Daoy (cell line): ENCODE results near the gene OGDH. TPM values are rescaled to one million over a fixed set of nuclear protein-coding genes. Genes with fewer than 3 reads are reported as not detected.
"Not testable (repeated sequence)": the region's sequence is repeated elsewhere in the genome, so short reads cannot be mapped to it uniquely, and the experiment has no call there.

Experiments used
- DNase-seq: peaks from one replicate; pipeline ENCODE4 v3.0.0-alpha.2; 2015; ENCODE audit warnings: low read depth
- total RNA-seq: library from RNA; depleted of rRNA; stranded (reverse); fragments of >200 nt; shearing (Covaris generic); gene quantifications from 2 replicates; pipeline ENCODE4 v1.2.3, GENCODE V29; 2014

The OGDH gene
- total RNA-seq, 1 experiment from 2014 or later, result 77.5 TPM

DNA sequence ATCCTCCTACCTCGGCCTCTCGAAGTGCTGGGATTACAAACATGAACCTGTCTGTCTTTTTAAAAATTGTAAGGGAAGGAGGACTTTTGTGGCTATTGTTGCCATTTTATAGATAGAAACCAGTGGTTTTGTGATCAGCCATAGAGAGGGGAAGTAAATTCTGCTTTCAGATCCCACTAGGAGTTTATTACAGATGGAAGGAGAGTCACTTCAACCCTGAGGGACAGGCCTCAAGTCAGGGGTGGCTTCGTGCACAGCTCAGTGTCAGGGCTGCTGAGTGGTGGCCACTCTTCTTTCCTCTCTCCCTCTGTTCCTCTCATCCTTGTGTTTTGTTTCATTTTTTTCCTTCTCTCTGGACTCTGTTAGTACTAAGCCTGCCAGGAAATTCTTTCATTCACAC lies 60.8 kb downstream of the OGDH start:
- no peak for DNase-seq

DNA sequence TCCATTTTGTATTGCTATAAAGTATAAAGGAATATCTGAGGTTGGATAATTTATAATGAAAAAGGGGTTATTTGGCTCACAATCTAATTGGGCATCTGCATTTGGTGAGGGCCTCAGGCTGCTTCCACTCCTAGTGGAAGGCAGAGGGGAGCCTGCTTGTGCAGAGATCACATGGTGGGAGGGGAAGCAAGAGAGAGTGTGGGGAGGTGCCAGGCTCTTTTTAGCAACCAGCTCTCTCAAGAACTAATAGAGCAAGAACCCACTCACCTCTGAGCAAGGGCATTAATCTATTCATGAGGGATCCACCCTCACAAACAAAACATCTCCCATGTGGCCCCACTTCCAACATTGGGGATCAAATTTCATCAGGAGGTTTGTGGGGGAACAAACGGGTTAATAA lies 64.6 kb downstream of the OGDH start:
- DNase-seq, result no peak

DNA sequence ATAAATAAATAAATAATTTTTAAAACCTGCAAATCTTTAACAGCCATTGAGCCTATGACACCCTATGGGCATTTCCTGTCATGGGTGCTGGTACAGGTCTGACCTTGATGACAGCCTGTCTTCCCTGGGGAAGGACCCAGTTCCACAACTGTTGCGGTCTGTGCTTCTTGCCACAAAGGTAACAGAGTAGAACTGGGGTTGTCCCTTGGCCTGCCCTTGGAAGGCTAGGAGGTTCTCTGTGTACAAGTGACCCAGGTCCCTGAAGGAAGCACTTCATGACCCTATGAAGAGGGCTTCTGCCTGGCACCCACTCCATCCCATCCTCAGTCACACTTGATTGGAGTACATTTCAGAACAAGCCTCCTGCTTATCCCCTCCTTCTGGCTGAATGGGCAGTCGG lies 66.9 kb downstream of the OGDH start:
- DNase-seq, result no peak

DNA sequence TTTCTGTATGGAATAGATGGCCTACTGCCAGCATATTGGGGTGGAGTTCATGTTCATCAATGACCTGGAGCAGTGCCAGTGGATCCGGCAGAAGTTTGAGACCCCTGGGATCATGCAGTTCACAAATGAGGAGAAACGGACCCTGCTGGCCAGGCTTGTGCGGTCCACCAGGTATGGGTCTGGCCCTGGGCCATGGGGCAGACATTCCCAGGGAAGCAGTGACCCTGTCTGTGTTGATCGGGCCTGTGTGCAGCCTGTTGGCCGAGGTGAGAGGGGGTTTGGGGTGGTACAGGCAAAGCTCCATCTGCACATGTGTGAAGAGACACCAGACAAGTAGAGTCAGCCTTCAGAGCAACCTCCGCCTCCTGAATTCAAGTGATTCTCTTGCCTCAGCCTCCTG lies 67.3 kb downstream of the OGDH start:
- no peak for DNase-seq

DNA sequence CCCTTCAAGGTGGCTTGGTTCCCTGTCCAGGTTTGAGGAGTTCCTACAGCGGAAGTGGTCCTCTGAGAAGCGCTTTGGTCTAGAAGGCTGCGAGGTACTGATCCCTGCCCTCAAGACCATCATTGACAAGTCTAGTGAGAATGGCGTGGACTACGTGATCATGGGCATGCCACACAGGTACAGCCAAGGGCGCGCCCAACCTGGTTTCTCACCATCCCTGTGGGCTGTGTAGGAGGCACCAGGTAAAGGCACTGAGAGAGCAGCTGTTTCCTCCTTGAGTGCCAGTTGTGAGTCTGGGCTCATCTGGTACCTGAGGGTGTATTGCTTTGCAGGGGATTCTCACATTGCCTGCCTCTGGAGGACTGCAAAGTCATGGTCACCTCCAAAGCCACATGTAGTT lies 68.0 kb downstream of the OGDH start:
- DNase-seq, result no peak

DNA sequence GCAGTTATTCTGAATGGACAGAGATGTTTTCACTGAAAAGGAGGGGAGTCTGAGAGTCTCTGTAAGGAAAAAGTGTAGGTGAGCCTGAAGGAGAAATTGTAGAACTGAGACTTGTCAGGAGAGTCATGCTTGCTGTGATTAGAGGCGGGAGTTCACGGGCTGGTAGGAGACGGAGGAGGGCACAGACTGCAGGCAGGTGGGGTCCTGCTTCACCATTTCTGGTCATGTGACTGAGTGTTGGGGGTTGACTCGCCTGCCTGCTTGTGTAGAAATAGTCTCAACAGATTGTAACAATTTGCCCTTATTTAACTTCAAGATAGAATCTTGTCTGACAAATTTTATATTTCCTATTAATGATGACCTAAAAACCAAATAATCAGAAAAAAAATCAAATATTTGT lies 70.3 kb downstream of the OGDH start:
- no peak for DNase-seq

DNA sequence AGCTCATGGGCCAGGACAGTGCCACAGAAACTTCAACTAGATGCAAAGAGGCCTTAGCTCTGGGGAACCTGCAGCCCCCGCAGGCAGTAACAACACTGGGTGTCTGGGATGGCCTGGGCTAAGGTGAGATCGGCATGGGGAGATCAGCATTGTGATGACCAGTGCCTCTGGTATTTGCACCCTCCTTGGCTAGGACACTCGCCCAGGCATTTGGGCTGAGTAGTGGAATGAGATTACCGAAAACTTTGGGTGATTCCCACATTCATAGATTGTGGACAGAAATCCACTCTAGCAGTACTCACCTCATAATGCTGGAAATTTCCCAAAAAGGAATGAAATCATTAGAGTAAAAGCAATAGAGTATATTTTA lies 71.7 kb downstream of the OGDH start:
- DNase-seq, result no peak

DNA sequence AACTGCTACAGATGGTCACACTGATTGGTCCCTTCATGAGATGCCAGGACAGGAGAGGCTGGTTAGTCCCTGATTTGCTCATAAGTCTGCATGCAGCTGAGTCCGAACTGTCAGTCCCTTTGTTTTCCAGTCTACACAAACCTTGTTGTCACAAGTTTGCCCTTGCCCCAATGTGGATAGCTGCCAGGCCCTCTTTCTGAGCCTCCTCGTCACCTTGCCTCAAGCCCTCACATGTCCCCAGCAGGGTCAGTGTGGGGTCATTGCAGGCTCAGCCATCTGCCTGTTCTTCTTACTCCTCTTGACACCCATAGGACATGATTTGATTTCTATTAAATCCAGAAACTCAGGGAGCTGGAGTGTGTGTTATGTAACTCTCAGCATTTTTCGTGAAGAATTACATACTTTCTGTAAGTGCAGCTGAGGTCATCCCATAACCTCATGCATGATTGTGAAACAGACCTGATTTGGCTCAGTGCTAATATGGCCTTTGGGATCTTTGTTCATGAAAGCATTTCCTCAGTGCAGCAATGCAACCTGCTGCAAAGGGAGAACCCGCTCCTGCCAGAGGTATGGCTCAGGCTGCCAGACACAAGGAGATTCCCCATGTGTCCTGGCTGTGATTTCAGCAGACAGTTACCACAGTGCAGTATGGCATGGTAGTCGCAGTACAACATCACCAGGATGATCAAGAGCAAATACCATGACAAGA lies 72.2 kb downstream of the OGDH start:
- peak; percentile 41 for DNase-seq

DNA sequence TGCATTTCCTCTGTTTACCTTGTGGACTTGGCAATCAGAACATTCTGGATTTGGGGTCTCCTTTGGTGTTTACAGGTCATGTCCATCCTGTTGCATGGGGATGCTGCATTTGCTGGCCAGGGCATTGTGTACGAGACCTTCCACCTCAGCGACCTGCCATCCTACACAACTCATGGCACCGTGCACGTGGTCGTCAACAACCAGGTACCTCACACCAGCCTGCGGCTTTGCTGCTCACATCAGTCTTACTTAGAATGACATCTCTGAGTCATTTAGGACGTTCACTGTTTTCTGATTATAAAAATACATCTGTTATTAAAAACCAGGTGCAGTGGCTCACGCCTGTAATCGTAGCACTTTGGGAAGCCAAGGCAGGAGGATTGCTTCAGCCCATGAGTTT lies 75.2 kb downstream of the OGDH start:
- no peak for DNase-seq

DNA sequence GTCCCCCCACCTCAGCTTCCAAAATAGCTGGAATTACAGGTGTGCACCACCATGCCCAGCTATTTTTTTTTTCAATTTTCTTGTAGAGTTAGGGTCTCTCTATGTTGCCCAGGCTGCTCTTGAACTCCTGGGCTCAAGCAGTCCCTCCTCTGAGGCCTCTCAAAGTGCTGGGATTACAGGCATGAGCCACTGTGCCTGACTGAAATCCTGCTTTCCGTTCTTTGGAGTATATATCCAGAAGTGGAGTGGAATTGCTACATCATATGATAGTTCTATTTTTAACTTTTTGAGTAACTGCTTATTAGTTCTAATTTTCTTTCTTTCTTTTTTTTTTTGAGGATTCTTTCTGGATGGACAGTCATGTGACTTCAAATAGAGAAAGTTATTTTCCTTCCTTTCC lies 79.3 kb downstream of the OGDH start:
- no peak for DNase-seq

DNA sequence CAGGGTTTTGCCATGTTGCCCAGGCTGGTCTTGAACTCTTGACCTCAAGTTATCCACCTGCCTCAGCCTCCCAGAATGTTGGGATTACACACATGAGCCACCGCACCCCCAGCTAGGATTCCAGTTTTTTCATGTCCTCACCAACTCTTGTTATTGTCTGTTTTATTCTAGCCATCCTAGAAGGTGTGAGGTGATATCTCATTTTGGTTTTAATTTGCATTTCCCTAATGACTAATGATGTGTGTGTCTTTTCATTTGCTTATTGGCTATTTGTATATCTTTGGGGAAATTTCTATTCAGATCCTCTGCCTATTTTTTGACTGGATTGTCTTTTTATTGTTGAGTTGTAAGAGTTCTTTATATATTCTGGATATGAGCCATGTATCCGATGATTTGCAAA lies 83.0 kb downstream of the OGDH start:
- DNase-seq, result no peak

DNA sequence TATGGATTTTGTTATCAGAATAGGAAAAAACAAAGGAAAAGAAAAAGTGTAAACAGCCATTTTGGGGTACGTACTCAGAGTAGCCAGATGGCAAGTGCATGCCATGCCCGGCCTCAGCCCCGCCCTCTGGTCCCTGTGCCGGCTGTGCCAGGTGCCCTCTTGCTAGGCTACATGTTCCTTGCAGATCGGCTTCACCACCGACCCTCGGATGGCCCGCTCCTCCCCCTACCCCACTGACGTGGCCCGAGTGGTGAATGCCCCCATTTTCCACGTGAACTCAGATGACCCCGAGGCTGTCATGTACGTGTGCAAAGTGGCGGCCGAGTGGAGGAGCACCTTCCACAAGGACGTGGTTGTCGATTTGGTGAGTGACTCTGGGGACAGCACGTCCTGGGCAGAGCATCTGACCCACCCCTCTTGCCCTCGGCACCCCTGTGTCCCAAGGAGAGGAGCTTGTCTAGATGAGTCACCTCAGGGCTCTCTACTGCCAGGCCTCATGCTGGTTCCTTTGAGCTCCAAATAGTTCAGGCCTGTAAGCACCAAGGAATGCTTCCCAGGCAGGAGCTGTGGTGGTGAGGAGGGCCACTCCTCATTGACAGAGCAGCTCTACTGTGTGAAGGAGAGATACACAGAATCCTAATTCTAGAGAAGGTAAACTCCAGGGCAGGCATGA lies 87.3 kb downstream of the OGDH start:
- no peak for DNase-seq

DNA sequence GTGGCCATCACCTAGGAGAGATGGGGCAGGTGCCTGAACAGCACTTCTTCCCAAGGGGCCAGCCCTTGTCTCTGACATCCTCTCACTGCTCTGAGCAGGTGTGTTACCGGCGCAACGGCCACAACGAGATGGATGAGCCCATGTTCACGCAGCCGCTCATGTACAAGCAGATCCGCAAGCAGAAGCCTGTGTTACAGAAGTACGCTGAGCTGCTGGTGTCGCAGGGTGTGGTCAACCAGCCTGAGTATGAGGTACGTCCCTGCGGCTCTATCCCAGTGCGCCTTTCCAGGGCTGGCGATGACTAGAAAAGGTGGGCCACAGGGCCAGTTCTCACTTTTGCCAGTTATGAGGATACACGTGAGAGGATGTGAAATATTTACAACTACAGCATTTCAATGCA lies 87.9 kb downstream of the OGDH start:
- DNase-seq, result no peak

DNA sequence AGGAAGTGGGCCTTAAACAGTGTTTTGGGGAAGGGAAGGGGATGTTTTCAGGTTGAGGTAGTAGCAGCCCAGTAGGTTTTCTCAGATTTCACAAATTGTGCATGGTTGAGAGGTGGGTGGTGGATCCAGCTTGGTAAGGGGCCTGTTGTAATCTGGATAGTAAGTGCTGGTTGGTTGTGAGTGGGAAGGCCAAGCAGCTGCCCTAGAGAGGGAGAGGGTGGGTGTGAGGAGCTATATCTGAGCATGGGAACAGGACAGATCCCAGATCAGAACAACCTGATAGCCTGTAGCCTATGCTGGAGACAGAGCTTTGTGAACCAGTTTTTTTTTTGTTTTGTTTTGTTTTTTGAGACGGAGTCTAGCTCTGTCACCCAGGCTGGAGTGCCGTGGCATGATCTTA lies 88.3 kb downstream of the OGDH start:
- DNase-seq, result no peak

DNA sequence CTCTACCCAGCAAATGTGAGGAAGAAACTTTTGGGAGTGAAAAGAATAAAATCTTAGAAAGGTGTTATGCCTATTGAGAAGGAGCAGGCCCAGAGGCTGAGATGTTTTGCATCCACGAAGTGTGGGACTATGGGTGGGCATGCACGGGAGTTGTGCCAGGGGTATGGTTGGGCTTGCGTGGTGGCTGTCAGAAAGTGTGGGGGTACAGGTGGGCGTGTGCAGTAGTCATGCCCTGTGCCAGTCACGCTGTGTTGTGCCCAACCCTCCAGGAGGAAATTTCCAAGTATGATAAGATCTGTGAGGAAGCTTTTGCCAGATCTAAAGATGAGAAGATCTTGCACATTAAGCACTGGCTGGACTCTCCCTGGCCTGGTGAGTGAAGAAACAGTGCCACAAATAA lies 89.3 kb downstream of the OGDH start:
- no peak for DNase-seq

DNA sequence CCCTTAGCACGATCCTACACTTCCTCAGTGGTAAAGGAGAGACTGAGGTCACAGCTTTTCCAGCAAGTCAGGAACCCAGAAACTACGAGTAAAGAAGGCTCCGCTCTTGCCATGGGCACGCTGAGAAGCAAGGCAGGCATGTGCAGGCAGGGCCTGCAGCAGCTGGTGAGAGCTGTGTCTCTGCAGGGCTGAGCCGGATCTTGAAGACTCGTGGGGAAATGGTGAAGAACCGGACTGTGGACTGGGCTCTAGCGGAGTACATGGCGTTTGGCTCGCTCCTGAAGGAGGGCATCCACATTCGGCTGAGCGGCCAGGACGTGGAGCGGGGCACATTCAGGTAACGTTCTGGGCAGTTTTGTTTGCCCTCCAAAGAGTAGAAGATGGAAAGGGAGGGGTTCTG lies 90.3 kb downstream of the OGDH start:
- DNase-seq, result no peak

DNA sequence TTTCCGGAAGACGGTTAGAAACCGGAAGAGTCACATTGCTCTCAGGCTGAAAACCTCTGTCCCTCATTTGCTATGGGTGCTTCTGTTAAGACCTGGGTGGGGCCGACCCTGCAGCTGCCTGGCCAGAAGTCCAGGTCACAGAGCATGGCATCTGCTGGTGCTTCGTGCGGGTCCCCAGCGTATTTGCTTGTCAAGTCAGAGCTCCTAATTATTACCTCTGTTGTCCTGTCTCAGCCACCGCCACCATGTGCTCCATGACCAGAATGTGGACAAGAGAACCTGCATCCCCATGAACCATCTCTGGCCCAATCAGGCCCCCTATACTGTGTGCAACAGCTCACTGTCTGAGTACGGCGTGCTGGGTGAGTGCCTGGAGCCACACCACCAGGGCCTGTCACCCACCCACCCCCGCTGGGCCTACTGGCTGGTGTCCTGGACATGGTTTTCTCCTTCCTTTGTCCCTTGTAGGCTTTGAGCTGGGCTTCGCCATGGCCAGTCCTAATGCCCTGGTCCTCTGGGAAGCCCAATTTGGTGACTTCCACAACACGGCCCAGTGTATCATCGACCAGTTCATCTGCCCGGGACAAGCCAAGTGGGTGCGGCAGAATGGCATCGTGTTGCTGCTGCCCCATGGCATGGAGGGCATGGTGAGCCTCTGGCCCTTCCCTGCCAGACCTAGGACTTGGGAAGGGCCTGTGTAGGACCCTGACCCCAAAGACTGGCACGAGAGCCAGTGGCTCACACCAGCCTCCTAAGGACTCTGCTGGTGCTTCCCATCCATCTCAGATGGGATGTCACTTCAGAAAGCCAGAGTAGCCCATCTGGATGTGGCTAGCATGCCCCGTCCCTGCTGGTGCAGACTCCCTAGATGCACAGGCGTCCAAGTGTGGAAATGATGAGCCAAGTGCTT lies 91.0 kb downstream of the OGDH start:
- DNase-seq, result no peak

DNA sequence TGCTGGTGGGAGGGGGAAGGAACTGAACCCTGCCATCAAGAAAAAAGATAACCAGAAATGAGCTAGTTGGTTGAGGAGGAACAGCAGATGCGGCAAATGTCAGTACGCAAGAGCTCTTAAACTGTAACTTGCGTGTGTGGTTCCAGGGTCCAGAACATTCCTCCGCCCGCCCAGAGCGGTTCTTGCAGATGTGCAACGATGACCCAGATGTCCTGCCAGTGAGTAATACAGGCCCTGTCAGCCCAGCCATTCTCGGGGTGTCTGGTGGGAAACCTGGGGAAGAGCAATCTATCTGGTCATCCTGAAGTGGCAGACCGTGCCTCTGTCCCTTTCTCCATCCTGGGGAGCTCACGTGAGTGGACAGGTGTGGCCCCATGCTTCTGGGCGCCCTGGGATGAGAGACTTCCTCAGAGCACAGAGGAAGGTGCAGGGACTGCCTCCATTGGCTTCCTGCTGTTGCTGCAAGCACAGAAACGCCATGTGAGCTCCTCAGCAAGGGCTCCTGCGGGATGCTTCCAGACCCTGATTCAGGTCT lies 91.7 kb downstream of the OGDH start:
- DNase-seq, result no peak

DNA sequence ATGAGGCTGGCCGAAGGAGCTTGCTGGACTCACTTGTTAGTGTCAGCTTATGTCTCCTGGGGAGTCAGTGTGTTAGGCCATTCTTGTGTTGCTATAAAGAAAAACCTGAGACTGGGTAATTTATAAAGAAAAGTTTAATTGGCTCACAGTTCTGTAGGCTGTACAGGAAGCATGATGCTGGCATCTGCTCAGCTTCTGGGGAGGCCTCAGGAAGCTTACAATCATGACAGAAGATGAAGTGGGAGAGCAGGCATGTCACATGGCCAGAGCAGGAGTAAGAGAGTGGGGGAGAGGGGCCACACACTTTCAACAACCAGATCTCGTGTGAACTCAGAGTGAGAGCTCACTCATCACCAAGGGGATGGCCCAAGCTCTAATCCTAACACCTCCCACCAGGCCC lies 93.2 kb downstream of the OGDH start:
- not testable (repeated sequence) for DNase-seq

DNA sequence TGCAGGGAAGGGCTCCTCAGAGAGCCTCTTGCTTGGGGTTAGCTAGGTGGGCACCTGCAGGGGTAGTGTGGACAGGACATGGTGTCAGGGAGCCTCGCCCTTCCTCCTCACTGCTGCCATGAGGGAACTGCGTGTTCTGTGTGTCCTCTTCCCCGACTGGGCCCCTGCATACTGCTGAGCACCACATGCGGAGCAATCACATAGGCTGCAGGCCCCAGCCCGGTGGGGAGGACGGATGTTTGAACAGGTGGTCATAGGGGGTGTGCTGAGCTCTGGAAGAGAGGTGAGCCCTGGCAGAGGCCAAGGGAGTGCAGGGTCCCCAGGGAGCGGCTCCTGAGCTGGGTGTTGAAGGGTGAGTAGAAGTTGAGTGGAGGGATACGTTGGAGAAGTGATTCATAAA lies 93.9 kb downstream of the OGDH start:
- no peak for DNase-seq

DNA sequence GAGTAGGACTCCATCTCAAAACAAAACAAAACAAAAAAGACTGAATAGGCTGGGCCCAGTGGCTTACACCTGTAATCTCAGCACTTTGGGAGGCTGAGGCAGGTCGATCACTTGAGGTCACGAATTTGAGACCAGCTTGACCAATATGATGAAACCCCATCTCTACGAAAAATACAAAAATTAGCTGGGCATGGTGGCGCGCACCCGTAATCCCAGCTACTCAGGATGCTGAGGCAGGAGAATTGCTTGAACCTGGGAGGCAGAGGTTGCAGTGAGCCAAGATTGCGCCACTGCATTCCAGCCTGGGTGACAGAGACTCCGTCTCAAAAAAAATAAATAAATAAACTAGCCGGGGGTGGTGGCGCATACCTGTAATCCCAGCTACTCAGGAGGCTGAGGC lies 97.0 kb downstream of the OGDH start:
- DNase-seq, result not testable (repeated sequence)

DNA sequence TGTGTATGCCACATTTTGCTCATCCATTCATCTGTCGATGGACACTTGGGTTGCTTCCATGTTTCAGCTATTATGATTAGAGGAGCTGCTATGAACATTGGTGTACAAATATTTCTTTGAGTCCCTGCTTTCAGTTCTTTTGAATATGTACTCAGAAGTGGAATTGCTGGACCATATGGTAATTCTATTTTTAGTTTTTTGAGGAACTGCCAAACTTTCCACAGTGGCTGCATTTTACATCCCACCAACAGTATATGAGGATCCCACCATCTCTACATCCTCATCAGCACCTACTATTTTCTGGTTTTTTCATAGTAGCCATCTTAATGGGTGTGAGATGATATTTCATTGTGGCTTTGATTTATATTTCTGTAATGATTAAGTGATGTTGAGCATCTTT lies 97.5 kb downstream of the OGDH start:
- no peak for DNase-seq

DNA sequence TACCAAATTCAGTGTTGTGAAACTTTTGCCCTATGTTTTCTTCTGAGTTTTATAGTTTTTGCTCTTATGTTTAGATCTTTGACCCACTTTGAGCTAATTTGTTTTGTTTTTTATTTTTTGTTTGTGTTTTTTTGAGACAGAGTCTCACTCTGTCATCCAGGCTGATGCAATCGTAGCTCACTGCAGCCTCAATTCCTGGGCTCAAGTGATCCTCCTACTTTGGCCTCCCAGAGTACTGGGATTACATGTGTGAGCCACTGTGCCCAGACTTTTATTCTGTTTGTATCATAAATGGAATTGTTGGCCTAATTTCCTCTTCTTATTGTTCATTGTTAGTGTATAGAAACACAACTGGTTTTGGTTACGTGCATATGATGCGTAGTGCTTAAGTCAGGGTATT lies 99.0 kb downstream of the OGDH start:
- no peak for DNase-seq
